ENCODE measurements around the gene TLCD5.

TLCD5 gene

DNA sequence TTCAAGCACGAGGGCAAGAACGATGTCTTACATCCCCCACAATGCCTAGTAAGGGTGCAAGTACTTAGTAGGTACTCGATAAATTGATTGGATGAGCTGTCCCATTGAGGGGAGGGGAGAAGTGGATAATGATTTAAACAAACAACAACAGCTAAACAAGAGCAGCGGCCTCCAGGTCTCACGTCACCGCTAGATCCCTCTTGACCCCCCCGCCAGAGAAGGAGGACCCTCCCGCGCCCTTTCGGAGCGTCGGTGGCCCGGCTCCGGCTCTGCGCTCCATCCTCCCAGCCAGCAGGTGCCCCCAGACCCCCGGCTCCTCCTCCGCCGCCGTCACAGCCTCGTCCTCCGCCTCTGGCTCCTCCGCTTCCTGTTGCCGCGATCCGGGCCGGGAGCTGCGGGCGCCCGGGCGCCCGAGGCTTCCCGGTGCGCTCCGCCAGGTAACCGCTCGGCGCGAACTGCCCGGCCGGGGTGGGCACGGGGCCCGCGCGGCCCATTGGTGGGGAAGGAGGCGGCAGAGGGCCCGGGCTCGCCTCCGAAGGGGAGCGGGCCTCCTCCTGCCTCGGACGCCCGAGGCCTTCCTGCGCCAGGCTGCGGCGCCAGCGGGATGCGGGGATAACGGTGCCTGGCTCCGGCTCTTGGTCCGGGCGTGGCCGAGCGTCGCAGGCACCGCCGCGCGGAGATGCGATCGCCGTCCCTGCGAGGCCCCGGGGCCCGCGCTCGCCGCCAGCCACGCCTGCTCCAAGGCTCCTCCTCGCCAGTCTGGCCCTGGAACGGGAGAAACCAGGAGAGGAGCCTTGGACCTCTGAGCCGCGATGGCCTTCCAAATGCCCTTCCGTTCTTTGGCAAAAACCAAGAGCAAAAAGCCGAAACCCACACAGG lies at the start of gene TLCD5:
TSS of gene TLCD5 (plus strand) at position 368 of the 879 bp plus-strand sequence. CDS start 2,143 bp downstream, outside the sequence.
- in situ Hi-C loops (cut with MboI; ENCODE audit: low sequenced_read_pairs) = no loop called here

DNA sequence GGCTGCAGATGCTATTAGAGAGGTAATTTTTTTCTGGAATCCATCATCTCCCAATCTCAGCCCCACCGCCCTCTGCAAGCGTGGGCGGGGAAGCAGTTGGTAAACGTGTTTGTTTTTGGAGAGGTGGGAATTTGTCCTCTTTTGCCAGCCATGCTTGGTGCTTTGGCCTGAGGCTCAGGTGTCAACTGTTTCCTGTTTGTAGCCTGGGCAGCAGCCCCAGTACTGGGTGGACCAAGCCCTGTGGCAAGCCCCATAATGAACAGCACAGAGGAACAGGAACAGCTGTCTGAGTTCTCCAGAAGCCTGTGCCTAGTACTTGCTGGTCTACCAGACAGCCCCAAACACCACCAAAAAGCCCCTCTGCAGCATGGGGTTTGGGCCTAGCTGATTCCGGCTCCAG lies 45.6 kb upstream of the TLCD5 start:
- in situ Hi-C loops (cut with MboI; ENCODE audit: low sequenced_read_pairs) = no loop called here

DNA sequence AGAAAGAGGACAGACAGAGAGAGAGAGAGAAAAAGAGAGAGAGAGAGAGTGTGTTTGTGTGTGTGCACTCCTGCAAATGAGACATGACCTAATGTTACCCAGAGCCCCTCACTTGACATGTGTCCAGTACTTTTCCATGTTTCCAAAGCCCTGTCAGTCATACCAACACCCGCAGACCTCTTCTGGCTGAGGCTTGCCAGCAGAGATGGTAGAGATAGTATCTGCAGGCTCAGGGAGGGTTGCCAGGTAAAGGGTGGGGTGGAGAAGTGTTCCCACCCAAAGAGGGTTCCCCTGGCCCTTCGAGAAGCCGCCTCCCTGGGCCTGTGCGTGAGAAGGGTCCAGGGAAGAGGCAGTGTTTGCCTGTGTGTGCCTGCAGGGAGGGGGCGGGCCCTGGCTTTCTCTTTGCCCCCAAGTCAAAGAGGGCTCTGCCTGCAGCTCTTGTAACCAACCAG lies 44.5 kb upstream of the TLCD5 start:
- in situ Hi-C loops (cut with MboI; ENCODE audit: low sequenced_read_pairs) = no loop called here

DNA sequence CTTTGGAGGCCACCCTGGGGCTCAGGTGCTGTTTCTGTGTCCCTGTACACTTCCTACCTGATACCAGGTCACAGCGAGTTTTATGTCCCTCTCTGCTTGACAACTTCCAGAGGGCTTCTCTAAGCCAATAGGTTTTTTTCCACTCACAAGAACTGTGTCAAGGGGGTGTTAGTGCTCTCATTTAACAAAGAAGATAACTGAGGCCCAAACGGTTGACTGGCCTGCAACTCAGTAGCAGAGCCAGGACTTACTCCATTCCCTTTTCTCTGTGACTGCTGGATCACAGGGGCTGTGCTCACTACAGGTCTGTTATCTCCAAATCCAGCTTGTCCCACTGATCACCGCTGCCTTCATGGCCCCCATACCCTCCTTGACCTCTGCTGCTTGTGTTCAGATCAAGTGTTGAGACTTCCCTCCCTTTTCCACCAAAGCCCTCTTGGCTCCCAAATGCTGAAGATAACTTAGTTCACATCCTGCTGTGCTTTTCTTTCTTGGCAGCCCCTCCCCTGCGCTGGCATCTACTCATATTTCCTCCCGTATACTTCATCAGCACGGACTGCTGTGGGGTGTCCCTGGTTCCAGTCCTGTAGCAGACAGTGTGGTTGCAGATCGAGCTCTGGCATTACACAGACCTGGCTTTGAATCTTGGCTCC lies 43.8 kb upstream of the TLCD5 start:
- in situ Hi-C loops (cut with MboI; ENCODE audit: low sequenced_read_pairs) = no loop called here

DNA sequence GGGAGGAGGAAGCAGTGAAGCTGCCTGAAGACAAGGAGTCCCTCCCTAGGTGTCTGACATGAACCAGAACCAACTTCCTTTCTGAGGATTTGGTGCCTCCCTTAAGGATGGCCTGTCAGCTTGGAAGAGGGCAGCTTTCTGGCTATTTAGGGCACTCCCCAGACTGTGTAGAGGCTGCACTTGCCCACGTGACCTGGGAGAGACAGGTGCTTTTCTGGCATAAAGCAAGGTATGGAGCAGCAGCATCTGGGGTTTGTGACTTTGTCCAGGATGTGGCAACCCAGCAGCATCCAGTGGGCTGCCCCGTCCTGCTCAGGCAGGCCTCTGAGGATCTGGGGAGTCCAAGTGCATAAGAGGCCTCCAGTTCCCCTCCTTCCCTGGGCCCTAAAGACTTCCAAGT lies 42.0 kb upstream of the TLCD5 start:
- in situ Hi-C loops (cut with MboI; ENCODE audit: low sequenced_read_pairs) = no loop called here

DNA sequence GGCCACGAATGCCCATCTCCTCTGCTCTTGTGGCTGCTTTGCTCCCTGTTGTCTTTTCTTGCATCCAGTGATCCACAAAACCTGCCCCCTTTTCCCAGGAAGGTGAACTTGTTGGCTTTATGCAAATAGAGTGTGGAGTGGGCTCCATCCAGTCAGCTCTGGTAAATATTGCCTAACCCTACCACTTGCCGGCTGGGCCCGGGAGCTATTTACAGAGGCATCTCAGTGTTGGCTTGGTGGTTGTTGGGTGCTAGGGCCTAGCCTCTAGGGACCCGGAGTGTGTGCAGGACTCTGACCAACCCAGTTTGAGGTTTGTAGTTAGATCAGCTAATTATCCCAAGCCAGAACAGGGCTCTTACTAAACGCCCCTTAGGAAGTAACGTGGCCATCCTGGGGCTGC lies 40.8 kb upstream of the TLCD5 start:
- in situ Hi-C loops (cut with MboI; ENCODE audit: low sequenced_read_pairs) = no loop called here

DNA sequence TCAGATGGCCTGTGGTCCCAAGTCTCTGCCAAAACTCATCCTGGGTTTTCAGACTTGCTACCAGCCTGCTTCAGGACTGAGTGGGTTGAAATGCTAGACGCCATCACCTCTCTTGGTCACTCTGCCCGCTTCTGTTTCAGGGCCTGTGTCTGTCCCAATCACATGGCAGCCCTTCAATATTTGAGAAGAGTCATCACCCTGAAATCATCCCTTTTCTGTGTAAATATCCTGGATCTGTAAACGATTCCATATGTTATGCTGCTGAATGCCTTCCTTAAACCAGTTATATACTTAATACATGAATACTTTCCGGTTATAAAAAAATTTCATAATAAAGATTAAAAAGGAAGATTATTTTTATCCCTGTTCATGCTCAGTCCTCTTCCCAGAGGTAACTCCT lies 39.8 kb upstream of the TLCD5 start:
- in situ Hi-C loops (cut with MboI; ENCODE audit: low sequenced_read_pairs) = no loop called here

DNA sequence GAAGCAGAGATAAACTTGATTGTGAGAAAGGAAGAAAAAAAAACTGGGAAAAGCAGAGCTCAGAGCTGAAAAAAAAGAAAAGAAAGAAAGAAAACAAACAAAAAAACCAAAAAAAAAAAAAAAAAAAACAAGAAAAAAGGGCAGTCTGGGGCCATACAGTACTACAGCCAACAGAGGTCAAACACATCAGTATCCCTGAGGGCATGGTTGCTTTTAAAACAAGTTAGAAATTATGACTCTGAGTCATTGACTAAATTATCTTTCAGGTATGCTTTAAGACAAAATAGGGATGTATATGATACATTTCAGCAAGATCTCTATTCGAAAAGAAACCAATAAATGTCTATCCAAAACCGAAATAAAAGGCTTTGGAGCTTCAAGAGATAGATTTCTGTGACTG lies 37.1 kb upstream of the TLCD5 start:
- in situ Hi-C loops (cut with MboI; ENCODE audit: low sequenced_read_pairs) = no loop called here

DNA sequence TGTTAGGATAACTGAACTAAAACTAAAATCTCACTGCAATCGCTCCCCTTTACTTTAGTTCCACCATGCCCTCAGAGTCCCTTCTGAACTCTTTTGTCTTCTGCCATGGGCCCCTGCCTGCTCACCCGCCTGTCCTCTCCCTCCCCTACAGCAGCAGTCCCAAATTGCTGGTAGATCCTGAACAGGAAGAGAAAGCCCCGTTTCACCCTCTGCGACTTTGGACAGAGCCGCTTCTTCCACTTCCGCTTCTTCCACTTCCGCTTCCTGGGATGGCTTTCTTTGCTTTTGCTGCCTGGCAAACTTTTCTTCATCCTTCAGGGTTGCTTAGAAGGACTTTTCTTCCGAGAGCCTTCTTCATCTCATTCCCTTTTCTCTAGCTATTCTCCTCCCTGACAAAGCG lies 35.7 kb upstream of the TLCD5 start:
- in situ Hi-C loops (cut with MboI; ENCODE audit: low sequenced_read_pairs) = no loop called here

DNA sequence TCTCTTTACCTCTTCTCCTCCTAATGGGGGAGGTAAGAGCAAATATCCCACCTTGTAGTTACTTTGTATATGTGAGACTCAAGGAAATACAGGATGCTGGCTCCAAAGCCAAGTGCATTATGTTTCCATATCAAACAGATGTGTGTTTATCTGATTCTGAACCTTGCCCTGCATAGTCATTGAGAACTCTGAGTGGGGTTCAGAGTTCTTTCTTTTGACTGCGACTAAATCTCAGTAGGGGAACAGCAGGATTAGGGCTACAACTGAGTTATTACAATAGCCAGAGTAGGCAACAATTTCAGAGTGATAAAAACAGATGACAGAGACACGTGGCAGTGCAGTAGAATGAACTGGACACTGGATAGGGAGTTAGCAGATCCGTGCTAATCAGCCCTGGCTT lies 34.1 kb upstream of the TLCD5 start:
- in situ Hi-C loops (cut with MboI; ENCODE audit: low sequenced_read_pairs) = no loop called here

DNA sequence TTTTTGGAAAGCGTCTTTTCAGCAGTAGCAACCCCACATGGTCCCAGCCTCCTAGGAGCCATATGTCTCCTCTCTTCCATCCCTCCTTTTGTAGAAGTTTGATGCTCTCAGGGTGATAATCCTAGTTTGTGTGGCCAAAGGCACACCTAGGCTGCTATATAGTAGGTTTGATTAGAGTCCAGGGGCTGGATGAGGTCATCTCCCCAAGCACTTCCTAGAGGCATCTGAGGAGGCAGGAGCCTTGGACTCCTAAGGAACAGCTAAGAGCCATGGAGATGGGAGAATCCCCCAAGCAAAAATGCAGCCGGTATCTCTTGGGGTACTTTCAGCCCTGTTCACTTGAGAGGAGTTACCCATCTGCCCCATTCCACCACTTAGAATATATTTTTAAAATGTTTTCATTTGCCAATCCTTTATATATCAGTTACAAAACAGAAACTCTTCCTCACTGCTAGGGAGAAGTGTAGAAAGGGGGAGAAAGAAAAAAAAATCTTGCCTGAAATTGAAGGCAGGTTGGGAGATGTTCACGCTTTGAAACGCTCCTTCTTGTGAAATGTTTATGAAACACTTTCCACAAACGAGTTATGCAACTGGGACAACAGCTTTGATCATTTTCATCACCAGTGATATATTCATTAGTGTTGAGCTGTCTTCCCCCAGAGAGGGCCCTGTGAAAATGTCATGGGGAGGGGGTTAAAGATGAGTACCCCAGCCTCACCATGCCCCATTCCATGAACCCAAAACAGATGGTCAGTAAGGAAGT lies 31.9 kb upstream of the TLCD5 start:
- in situ Hi-C loops (cut with MboI; ENCODE audit: low sequenced_read_pairs) = no loop called here

DNA sequence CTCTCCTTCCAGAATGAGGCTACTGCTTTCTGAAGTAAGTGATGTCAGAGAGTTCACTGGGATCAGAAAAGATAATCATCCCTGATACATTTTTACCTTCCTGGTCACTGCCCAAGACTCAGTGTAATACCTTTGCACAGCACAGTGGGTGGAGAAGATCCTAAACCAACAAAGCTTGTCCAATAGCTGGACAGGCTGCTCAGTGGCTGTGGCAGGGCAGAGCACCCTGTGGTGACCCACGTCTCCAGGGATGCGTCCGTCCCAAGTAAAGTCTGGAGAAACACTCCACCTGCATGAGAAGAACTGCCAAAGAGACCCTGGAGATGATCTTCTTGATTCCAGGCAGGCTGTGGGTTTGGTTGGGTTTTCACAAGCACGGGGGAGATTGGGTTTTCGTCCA lies 31.0 kb upstream of the TLCD5 start:
- in situ Hi-C loops (cut with MboI; ENCODE audit: low sequenced_read_pairs) = no loop called here

DNA sequence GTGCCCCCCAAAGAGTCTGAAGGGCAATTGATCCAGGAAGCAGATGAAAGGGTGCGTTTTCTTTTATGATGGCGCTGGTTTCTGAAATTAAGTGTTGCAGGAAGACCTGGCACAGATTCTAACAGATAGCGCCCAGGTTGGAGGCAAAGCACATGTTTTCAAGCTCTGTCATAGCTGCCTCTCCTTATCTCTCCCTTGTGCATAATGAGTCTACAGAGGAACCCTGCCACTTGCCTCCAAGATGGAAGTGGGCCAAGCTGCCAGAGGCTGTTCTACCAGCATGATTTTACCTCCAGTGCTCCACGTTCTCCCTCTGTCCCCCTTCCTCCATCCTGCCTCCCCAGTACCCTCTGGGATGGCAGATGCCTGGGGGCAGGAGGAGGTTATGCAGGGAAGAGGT lies 30.0 kb upstream of the TLCD5 start:
- in situ Hi-C loops (cut with MboI; ENCODE audit: low sequenced_read_pairs) = no loop called here

DNA sequence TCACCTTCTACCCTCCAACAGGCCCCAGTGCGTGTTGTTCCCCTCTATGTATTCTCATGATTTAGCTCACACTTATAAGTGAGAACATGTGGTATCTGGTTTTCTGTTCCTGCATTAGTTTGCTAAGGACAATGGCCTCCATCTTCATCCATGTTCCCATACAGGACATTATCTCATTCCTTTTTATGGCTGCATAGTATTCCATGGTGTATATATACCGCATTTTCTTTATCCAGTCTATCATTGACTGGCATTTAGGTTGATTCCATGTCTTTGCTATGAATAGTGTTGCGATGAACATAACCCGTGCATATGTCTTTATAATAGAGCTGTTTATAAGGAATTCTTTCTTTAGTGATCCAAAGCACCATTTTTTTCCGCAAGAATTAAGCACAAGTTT lies 28.5 kb upstream of the TLCD5 start:
- in situ Hi-C loops (cut with MboI; ENCODE audit: low sequenced_read_pairs) = no loop called here

DNA sequence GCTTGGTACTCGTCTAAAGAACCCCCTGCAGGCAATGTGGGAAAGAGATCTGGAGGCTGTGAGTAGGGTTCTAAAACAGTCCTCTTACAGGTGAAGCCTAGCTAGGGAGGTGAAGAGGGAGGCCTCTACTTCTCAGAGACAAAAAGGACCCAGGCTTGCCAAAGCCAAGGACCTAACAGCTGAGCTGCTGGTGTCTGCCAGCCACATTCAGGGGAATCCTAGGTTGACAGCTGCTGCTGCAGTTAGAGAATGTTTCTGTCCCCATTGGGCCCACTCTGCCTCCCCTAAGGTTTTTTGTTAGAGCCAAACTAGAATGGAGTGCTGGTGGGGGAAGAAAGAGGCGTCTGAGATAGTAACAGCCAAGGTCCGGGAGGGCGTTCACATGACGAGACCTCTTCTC lies 26.6 kb upstream of the TLCD5 start:
- in situ Hi-C loops (cut with MboI; ENCODE audit: low sequenced_read_pairs) = no loop called here

DNA sequence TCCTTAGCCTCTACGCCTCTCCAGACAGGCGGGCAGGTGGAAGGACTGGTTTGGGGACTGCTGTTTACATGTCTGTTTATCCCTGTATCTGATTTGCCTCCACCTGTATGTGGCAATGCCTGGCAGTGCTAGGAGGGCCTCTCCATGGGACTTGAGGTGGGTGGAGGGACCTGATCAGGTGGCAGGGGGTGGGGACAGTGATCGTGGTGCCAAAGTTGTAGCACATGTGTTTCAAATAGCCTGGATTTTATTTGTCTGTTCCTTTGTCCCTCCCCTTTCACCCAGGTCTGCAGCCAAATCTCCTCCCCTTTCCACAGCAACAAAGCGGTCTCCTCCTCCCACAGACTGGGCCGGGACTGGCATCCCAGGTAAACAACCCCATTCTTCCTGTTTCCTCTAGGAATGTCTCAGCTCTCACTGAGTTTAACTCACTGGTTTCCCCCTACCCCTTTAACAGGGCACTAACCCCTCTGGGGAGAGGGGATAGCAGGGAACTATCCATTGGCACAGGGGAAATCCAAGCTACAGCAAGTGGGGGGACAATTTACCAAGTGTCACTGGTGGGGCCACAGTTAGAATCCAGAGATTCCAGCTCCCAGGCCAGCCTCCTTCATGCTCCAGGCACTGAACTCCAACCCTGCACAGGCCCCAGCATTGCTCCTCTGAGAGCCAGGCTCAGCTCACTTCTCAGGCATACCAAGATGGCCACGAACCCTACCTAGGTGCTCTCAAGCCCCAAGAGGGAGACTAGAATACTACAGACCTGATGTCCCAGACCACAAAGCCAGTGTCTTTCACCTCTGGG lies 22.9 kb upstream of the TLCD5 start:
- in situ Hi-C loops (cut with MboI; ENCODE audit: low sequenced_read_pairs) = loop anchor here (10.0 kb wide), 1 partner anchor 127 kb away; no protein-coding TSS in a partner anchor

DNA sequence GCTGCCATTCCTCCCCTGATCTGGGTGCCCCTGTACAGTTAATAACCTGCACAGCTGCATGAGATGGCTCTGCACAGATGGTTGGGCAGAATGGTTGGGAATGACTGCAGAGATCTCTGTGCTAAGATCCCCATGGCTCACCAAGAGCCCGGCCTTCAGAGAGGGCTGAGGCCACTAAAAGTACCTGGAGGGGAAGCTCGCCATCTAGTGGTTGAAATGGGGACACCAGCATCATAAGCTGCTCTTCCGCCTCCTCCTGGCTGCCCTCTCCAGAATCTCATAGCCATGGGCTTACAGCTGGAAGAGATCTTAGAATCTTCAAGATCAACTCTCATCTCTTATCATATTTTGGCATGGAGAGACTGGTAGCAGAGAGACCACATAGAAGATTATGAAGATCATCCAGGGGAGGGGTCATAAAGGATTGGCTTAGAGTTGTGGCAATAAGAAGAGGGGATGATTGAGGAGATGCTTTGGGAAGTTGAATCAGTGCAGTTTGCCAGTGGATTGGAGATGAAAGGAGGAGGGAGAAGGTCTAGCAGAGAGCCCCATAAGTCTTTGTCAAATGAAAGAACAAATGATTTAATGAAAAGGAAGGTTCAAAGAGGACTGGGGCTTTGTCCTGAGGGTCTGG lies 22.0 kb upstream of the TLCD5 start:
- in situ Hi-C loops (cut with MboI; ENCODE audit: low sequenced_read_pairs) = loop anchor here (10.0 kb wide), 1 partner anchor 128 kb away; no protein-coding TSS in a partner anchor

DNA sequence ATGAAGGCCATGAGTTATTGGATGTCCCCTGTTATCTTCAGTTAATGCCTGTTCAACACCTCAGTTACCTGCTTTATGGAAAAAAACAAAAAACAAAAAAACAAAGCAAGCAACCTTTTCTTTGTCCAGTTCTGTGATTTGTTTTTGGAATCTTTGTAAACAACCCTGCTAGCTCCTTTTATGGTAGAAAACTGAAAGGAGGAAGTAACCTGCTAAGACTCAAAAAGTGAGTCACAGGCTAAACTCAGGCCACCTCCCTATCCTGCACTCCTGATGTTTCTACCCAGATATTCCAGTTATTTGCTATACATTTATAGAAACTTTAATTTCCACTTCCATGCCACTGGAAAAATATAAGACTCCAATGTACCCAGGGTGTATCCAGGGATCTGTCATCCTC lies 20.6 kb upstream of the TLCD5 start:
- in situ Hi-C loops (cut with MboI; ENCODE audit: low sequenced_read_pairs) = loop anchor here (10.0 kb wide), 1 partner anchor 130 kb away; no protein-coding TSS in a partner anchor

DNA sequence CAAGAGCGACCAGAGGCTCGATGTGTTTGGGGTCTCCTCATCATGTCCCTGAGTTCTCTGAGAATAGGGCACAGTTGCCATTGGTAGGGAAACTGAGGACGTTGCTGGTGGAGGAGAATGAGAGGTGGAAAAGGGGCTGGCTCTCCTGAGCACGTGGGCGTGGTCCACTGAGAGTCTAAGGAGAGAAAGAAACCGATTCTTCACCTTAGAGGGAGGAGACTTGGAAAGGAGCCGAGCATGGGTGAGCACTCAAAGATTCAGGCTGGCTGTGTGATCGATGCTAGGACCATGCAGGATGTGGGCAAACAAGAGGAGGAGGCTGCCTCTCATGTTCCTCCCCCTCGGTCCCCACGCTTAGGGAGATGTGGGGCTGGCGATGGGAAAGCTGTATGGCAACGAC lies 19.8 kb upstream of the TLCD5 start:
- in situ Hi-C loops (cut with MboI; ENCODE audit: low sequenced_read_pairs) = loop anchor here (10.0 kb wide), 1 partner anchor 130 kb away; no protein-coding TSS in a partner anchor
